NCI-H748 treated with DMSO at 0.1 percent for 48 hours (cell line): ENCODE measurements around the gene OSGEPL1.
"Not testable (repeated sequence)": the region's sequence is repeated elsewhere in the genome, so short reads cannot be mapped to it uniquely, and the experiment has no call there.

Source experiments
- DNase-seq: peaks from one replicate; lab custom pipeline; 2025; lab: John Stamatoyannopoulos, UW

OSGEPL1 gene, protein sequence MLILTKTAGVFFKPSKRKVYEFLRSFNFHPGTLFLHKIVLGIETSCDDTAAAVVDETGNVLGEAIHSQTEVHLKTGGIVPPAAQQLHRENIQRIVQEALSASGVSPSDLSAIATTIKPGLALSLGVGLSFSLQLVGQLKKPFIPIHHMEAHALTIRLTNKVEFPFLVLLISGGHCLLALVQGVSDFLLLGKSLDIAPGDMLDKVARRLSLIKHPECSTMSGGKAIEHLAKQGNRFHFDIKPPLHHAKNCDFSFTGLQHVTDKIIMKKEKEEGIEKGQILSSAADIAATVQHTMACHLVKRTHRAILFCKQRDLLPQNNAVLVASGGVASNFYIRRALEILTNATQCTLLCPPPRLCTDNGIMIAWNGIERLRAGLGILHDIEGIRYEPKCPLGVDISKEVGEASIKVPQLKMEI

DNA sequence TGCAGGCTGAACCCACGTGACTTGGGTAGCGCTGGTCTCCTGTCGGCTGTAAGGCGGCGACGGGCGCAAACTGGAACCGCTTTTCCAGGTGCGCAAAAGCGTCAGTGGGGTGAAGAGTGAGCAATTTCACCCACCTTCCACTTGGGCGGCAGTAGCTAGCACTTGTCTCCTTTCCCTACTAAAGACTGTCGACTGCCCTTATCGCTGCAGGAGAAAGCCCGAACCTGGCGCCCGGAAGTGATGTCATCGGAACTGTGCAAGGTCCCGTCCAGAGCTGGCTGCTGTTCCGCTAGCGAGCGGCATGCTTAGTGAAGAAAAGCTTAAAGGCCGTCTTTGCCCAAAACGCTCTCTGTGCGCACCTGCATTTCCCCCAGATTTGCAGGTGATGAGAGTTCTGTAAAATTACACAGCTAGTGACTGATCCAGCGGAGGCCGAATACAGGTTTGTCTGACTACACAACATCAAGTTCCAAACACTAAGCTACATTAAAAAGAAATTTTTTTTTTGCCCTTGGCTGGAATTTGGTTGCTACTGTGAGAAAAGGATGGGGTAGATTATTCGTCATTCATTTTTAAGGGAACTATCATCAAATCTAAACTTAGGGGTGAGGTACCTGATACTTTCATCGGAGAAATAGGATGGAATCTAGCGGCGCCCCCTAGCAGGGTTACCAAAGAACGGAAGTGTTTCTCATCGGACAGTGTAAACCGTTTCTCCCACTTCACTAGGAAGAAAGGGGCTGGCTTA lies at the start of gene OSGEPL1:
OSGEPL1 (minus strand) TSS at position 242 of the 748 bp plus-strand sequence. CDS start 1,152 bp downstream, outside the sequence.
- peak; percentile 97 for DNase-seq

DNA sequence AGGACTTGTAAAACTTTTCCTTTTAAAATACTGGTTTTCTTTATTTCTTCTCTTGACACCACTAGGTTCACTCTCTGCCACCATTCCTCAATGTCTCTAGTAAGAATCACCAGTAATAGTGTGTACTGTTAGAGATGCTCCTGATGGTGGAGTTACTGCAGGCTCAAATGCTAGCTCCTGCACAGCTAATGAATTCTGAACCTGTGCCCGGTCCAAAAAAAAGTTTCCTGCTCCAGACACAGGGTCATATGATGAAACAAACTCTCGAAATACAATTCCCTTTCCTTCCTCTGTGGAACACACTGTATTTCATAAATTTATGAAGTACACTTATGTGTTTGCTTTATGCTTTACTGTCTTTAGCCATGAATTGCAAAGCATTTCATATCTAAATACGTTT lies 40.8 kb upstream of the OSGEPL1 start:
- no peak for DNase-seq

DNA sequence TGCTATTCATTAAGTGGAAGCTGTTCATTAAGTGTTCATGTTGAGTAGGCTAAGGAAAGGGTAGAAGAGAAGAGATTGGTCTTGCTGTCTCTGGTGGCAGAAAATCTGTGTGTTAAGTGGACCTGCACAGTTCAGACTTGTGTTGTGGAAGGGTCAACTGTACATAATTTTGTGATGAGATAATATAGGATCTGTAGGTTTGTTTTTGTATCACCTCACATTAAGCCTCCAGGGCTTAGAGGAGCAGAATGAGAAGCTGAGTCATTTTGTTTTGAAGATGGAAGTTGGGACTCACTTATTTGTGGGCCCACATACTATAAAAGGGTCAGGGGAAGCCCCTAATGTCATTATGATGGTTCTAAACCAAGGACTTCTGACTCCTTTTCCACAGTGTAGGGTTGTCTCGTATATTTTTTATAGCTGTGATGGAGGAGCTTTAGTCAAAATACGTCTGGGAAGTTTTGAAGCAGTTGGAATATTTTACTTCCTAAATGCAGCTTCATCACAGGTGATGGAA lies 39.9 kb upstream of the OSGEPL1 start:
- no peak for DNase-seq

DNA sequence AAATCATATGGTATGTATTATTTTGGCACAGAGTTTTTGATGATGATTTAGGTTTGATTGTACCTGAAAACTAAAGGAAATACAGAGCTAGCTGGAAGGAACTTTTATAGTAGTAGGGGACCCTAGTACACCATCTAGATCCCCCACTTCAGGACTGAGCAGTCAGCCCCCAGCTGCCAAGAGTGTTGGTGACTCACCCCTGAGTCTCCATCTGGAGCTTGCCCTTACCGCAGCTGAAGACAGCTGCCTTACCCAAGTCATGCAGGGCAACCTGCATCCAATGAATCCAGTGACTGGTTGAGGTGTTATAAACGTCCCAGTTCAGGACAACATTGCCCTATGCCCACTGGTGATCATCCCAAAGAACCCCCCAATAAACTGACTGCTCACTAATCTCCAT lies 36.9 kb upstream of the OSGEPL1 start:
- no peak for DNase-seq

DNA sequence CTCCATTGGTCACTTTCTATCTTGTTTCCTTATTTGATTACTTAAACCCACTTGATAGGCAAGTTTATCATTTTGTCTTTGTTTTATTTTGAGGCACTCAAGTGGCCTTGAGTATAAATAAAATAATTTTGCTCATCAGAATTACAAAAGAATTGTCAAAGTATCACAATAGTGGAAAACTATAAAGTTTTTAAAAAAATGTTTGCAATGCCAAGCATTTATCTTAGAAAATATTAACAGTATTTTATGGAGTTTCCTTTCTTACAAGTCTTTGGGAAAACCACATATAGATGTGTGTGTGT lies 36.4 kb upstream of the OSGEPL1 start:
- no peak for DNase-seq

DNA sequence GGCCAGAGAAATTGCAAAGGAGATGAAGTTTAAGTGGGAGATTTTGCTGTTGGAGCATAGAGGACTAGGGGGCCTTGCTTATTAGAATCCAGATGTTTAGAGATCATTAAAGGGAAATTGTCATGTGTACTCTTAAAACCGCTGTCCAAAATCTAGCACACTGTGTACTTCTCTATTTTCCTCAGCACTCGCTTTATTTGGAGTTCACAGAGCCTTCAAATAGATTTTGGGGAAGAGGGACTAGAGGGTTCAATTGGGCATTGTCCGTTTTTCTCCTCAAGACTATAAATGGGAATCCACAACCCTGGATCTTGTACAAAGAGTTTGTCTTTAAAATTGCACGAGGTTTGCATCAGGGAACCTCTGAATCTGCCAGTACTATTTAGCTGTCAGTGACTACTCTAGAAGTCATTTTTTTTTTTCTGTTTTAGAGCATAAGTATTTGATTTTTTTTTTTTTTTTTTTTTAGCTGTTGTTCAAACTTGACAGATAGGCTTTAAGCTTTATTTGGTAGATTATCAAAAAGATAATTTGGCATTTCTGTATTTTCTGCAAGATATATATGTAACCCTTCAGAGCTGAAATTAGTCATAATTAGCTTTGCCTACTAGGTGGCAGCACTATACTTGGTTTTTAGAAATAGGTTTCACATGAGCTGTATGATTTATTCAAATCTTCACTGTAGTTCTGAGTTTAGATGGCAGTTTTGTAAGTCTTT lies 35.9 kb upstream of the OSGEPL1 start:
- DNase-seq: peak; percentile 27

DNA sequence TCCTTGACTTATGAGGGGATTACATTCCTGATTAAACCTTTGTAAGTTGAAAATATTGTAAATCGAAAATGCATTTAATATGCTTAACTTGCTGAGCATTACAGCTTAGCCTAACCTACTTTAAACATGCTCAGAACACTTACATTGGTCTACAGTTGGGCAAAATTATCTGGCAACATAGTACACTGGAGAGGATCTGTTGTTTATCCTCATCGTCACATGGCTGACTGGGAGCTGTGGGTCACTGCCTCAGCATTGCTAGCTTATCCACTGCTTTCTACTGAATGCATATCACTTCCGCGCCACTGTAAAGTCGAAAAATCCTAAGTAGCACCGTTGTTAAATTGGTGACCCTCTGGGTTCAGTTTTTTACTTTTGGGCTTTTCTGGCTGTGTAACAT lies 35.3 kb upstream of the OSGEPL1 start:
- DNase-seq: no peak

DNA sequence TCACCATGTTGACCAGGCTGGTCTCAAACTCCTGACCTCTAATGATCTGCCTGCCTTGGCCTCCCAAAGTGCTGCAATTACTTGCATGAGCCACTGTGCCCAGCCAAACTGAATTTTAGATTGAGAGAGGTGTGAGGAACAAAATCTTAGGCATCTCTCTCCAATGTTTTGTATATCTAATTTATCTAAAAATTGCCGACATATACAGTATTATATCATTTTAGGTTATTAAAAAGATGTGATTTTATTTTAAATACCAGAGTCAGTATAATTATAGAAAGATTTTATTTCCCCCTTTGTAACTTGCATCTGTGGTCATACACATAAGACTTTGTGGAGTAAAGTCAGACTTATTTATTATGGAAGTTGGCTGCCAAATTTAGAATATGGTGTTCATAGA lies 31.7 kb upstream of the OSGEPL1 start:
- DNase-seq: no peak

DNA sequence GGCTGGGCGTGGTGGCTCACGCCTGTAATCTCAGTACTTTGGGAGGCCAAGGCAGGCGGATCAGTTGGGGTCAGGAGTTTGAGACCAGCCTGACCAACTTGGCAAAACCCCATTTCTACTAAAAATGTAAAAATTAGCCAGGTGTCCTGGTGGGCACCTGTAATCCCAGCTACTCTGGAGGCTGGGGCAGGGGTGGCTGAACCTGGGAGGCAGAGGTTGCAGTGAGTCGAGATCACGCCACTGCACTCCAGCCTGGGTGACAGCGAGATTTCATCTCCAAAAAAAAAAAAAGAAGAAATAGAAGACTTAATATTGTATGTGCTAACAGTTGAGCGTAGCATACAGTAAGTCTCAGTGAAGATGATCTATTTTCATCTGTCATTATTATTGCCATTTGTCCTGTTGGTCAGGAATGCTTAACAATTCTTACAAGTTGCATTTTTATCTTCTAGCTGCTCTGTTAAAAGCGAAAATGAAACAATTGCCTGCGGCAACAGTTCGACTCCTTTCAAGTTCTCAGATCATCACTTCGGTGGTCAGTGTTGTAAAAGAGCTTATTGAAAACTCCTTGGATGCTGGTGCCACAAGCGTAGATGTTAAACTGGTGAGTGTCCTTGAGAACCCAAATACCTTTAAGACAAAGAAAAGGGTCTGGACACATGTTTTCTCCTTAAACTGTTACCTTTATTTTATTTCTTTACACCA lies 28.9 kb upstream of the OSGEPL1 start:
- no peak for DNase-seq

DNA sequence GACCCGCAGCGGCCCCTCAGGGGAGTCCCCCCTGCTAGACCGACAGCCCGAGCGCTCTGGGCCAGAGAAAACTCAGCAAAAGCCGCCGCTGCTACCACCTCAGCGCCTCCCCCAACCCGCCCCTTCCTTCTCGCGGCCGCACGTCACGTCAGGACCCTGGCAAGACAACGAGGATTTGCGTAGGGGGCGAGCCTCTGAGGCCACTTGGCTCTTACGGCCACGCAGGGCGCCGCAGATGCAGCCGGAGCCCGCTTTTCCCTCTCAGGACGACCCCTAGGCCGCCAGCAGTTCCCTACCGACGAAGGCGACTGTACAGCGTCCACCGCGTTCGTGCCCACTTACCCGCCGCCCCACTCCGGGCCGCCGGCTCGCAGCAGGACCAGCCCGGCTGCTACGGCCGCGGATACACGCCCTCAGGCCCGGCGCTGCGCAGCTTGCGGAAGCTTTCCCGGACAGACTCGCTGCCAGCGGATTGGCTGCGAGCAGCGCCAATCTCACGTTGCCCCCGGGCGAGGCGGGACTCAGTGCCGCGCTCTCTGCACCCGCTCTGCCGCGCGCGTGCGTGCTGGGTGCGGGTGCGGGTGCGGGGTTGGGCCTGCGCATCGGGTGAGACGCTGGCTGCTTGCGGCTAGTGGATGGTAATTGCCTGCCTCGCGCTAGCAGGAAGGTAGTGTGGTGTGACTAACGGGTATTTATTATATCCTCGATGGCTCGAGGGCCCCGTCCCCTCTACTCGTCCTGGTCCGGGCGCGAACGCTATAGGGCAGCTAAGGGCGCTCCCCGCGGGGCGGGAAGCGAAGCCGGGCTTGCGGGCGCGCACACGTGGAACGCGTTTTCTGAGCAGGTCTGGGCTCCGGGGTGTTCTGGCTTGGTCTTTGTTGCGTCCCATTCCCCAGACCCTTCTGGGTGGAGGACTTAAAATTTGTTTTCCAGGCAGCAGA lies 21.6 kb upstream of the OSGEPL1 start, which contains the start of the genes ORMDL1 and PMS1:
ORMDL1 (minus strand) TSS at position 413 of the 941 bp plus-strand sequence. CDS start 1,744 bp downstream, outside the sequence.
PMS1 (plus strand) TSS at position 524 of the 941 bp plus-strand sequence. CDS start 7,360 bp downstream, outside the sequence.
- DNase-seq: peak; percentile 90

DNA sequence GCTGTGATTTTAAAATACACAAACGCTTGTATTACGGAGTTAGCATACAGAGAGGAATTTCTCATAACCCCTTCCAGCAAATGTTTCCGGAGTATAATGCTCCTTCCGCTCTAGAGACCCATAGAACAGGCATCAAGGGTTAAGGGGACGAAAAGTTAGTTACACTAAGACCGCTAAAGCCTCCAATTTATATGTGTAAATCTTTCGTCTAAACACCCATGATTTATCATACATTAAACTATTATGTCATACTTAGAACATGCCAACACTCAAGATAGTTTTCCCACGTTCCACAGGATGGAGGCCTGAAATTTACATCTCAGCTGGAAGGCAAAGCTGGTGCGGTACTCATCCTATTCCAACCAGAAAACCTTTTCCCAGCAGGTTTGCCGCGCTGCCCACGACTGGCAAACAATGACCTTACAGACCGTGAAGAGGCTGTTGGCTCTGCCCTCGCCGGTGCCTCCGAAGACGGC lies 20.9 kb upstream of the OSGEPL1 start:
- peak; percentile 45 for DNase-seq

DNA sequence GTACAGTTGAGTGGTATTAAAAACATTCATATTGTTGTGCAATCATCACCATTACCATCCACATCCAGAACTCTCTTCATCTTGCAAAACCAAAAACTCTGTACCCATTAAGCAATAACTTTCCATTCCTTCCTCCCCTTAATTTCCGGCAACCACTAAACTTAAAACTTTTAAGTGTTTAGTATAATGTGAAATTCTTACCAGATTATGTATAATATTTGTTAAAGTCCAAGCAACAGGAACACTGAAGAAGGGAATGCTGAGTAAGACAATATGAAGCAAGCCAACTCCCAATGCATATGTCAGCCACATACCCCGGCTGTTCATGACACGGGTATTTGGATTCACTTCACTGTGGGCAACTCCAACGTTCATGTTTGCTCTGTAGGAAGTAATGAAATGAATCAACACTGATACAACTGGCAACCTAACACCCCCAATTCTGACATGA lies 19.7 kb upstream of the OSGEPL1 start:
- DNase-seq: no peak

DNA sequence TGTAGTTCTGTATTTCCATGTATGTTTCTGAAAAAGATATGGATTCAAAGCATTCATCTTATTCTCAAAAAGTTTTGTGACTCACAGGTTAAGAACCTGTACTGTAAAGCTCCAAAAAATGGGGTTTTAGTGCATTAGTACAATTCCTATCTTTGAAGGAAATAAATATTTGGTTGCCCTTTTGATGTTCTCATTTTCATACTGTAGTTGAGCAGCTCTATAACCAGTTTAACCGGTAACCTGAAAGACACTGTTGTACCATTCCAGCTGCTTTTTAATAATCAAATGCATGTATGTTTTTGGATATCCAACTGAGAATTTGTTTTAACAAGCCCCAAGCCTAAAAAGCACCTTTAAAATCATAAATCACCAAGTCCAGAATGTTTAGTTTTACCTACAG lies 9.6 kb upstream of the OSGEPL1 start:
- no peak for DNase-seq

DNA sequence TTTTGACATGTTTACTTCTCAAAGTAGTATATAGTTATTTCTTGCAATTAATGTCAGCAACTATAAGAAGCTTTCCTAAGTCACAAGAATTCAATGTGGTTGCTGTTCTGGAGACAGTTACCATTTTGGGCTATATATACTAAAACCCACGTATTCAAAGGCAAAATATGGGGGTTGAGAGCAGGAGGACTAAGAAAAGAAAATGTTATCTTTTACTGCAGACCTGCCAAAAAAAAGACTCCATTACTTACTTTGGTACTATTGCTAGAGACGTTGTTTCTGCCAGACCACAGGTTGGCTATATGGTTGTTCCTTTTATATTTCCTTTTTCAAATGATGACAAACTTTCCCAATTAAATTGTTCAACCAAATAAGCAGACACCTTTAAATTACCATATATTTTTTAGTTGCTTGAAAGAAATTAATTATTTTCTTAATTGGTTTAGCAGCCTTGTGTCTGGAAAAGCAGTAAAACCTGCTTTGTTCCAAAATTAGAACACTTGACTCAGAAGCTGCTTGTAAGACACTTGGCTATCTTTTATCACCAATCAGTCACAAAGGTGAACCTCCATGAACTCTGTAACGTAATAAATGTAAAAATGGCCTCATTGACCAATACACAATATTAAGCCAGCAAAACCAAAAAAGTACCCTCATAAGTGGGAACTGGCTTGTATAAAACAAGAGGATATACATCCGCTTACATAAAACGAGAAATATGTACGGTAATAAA lies 8.2 kb upstream of the OSGEPL1 start:
- DNase-seq: no peak

DNA sequence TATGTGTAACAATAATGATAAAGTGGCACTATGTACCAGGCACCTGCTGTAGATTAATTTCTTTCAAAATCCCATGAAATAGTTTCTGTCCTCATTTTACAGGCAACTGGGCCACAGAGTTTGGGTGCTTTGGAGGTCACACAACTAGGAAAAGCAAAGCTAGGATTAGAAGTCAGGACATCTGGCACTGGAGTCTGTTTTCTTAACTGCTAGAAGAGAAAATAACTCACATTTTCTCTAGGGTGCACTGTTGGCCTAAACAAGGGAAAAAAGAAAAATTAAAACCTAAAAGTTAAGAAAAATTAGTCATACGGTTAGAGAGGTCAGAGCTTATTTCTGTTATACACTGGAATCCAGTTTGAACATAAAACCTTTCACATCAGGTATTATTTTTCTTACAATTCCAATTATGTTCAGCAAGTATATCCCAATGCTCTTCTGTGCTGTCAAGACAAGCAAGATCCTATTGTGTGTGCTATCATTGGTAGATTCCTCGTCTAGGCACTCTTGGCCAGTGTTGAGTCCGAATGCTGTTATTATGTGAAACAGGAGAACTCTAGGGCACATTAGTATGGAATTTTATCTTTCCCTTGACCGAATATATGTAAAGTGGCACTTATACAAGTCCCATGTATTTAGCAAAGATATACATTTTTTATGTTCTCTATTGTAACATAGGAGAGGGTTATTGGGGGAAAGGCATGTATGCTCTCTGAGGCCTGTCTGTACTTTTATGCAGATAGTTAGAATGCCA lies 1.5 kb upstream of the OSGEPL1 start:
- no peak for DNase-seq

DNA sequence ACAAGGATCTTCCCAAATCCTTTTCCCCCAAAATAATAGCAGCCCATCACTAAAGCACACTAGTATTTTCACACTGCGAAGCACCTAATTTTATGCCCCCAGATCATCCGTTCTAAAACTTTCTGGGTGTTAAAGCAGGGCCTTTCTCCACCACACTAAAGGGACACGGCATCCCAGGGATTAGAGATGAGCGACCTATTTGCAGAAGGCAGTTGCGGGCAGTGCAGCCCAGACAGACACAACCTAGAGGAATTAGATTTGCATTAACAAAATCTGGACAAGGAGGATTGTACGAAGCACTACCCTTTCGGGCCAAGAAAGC lies 402 bp downstream of the OSGEPL1 start:
- no peak for DNase-seq

DNA sequence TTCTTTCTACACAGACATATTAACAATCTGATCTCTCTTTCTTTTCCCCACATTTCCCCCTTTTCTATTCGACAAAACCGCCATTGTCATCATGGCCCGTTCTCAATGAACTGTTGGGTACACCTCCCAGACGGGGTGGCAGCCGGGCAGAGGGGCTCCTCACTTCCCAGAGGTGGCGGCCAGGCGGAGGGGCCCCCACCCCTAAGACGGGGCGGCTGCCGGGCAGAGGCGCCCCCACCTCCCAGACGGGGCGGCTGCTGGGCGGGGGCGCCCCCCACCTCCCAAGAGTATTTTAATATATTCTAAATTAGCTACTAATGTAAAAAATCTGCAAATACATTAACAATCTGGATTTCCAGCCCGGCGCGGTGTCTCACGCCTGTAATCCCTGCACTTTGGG lies 2.4 kb downstream of the OSGEPL1 start:
- not testable (repeated sequence) for DNase-seq

DNA sequence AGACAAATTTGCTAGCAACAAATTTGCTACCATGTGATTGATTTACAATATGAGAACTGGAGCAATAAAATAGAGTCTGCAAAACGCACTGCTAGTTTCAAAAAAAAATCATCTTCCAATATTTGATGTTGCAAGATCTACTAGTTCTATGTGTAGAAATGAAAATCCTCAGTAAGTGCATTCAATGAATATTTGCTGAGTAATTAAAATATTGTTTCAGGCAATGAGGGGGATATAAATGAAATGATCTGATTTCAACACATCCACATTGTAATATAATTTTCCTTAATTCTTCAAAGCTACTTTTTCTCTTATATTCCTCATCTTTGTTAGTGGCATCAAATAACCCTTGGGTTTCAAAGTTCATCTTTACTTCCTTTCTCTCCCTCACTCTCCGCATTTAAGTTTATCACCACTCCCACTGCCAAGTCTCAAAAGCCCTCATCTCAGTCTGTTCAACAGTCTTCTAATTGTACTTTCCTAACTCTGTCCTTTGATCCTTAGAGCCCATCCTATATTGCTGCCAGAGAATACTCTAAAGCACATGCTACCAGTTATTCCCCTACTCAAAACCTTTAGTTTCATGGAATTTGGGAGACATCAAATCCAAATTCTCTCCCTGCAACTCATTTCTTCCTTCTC lies 6.2 kb downstream of the OSGEPL1 start:
- DNase-seq: no peak
